ENCODE measurements around the gene DNAH10.

Gene DNAH10

DNA sequence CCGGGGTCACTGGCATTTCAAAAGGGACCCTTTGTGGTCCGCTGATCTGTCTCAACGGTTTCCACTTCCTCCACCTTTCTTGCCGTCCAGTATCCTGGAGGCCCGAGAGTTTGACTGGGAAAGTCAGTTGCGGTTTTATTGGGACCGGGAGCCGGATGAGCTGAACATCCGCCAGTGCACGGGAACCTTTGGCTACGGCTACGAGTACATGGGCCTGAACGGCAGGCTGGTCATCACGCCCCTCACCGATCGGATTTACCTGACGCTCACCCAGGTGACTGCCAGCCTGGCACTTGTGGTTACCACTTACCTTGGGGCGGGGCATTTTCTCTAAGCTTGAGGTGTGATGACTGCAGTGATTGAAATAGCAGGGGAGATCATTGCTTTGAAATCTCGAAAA is 83.8 kb downstream of the DNAH10 start:
- no peak for DNase-seq

DNA sequence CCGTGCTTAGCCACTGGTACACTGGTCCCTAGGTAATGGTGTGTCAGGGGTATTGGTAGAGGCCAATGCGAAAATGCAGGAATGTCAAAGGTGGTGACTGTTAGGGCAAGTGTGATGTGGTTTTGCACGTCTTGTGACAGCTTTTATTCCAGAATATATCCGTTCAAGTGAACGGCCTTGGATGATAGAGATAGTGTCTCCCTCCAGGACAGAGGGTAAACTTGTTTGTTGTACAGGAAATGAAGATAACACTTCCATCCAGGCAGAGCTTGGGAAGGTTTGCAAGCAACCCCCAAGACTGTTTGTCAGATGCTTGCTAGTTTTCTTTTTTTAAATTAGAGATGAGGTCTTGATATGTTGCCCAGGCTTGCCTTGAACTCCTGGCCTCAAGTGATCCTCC is 84.2 kb downstream of the DNAH10 start:
- DNase-seq, result no peak

GRCh38 chr12:123847019-123847418 is 84.9 kb downstream of the DNAH10 start:
- DNase-seq, result no peak

- no peak for DNase-seq
Observed at GRCh38 chr12:123847876-123848275, 85.8 kb downstream of the DNAH10 start.

DNA sequence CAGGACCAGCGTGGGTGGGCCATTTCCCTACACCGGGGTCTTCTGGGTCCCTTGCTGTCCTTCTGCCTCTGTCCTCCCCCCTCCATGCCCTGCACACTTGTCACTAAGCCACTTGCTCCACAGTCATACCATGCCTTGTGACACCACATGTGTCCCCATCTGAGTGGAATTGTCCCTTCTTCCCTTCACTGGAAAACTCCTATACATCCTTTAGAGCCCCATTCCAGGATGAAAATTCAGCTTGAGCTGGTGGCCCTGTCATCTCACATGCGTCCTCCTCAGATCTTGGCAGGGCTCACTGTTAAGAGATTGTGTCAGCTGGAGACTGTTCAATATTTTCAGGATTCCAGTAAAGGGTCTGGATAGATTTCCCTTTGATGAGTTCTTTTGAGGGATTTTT is 87.4 kb downstream of the DNAH10 start:
- no peak for DNase-seq

DNA sequence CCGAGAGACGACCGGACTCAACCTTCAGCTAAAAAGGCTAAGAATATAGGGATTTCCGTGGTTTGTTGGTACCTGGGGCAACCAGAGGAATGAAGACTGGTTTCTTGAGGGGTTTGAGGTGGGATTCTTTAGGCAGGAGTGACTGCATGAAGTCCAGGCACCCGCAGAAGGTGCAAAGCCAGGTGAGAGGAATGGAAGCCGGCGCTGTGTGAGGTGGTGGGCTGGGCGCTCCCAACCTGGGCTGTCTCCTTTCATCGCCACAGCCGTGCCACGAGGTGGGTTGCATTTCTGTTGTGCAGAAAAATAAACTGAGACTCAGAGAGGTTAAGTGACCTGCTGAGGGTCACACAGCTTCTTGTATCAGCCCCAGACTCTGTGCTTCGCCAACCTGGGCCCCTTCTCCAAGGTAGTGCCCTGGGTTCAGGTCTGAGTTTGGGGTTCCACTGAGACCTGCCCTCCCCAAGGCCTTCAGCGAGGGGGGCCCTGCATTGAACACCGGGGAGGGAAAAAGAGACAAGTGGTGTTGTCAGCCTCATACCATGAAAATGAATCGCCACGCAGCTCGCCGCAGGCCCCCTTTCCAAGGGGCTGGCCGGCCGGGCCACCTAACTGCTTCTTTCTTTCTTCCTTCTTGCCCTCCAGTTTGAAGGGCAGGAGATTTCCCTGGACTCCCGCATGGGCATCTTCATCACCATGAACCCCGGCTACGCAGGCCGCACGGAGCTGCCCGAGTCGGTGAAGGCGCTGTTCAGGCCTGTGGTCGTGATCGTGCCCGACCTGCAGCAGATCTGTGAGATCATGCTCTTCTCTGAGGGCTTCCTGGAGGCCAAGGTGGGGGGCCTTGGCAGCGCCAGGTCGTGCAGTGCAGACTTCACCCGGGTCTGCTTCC is 88.4 kb downstream of the DNAH10 start:
- no peak for DNase-seq

- no peak for DNase-seq
Observed at GRCh38 chr12:123853396-123854070, 91.4 kb downstream of the DNAH10 start.

GRCh38 chr12:123854232-123854631 is 92.1 kb downstream of the DNAH10 start:
- no peak for DNase-seq

GRCh38 chr12:123854918-123855317 is 92.8 kb downstream of the DNAH10 start:
- no peak for DNase-seq

DNA sequence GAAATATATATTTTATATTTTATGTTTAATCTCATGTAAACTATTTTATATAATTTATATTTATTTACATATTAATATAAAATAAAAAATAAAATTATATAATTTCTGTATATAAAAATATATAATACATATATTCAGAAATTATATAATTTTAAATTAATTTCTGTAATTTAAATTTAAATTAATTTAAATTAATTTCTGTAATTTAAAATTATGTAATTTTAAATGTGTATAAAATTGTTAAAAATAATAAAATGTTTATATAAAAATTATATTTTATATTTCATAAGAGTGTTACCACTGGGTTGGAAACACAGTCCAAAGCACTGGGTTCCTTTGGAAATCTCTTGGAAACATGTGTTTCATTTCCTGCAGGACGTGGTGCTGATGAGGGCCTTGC is 94.6 kb downstream of the DNAH10 start:
- no peak for DNase-seq

DNA sequence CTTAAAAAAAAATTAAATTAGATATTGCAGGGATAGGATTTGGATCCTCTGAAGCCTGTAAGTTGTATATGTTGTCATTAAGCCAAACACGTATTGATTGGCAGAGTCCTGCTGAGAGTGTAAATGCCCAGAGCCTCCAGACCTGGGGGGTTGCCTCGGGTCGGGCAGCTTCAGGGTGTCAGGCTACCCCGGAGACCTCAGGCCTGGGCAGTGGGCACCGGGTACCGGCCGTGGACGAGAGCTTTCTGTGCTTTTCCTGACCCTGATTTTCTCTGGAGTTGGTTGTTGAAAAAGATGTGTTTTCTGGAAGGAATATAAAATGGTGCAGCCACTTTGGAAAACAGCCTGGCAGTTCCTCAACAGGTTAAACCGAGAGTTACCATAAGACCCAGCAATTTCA is 96.1 kb downstream of the DNAH10 start:
- no peak for DNase-seq

DNA sequence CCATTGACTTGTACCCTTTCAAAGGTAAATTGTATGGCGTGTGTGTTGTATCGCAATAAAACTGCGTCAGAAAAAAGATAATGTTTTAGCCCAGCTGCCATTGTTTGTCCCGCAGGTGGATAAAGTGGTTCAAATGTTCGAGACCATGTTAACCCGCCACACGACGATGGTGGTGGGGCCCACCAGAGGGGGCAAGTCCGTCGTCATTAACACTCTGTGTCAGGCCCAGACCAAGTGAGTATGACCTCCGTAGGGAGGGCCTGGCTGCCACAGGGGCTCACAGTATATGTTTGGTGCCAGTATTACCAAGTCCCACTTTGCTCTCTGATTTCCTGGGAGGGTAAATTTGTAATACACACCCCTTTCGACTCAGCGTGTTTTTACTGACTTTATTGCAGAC is 96.9 kb downstream of the DNAH10 start:
- DNase-seq, result no peak

DNA sequence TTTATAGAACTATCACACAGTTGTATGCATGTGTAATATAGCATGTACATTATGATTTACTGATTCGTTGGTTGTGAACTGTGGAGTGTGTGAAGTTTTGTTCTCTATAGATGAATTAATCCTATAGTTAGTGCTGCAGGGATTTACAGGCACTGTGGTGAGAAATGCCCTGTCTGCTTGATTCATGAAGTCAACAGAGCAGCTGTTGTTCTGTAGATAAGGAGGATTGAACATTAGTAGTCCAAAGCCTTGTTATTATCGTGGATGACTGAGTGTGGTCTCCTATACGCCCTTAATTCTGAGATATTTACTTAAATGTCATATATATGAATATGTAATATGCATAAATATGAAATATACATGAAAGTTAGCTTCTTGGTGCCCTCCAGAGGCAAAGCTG is 98.3 kb downstream of the DNAH10 start:
- no peak for DNase-seq

- no peak for DNase-seq
Observed at GRCh38 chr12:123861392-123861791, 99.3 kb downstream of the DNAH10 start.

DNA sequence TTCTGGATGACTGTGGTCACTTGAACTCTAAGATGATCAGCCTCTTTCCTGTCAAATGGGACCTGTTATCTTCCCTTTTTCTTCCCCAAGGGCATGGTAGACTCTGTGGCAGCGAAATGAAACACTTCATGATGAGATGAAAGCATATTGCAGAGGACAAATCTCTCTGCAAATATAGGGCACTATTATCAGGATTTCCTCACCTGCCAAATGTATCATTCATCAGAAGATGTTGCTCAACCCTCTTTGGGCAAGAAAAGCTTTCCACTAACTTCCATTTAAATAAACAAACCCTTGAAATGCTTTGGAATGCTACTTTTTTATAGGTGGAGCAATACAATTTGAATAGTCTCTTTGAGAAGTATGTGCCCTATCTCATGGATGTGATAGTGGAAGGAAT is 105.0 kb downstream of the DNAH10 start:
- DNase-seq, result no peak

GRCh38 chr12:123868791-123869190 is 106.7 kb downstream of the DNAH10 start:
- no peak for DNase-seq

DNA sequence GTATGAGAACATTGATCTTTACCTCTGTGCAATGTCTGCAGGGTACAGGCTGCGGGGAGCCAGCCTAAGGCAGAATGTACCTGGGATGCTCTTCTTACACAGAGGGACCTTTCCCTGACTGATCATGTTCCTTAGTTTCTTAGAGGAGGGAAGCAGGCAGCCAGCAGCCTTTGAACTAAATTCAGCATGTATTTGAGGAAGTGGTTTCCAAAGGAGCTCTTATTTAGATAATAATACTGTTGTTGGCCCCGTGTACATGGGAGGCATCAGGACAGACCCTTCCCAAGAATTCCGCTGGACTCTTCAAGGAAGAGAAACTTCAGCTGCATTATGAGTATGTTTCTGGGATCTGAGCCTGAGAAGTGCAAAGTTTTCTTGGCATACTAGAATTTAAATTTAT is 111.7 kb downstream of the DNAH10 start:
- DNase-seq, result no peak

GRCh38 chr12:123877968-123878367 is 115.9 kb downstream of the DNAH10 start:
- no peak for DNase-seq

DNA sequence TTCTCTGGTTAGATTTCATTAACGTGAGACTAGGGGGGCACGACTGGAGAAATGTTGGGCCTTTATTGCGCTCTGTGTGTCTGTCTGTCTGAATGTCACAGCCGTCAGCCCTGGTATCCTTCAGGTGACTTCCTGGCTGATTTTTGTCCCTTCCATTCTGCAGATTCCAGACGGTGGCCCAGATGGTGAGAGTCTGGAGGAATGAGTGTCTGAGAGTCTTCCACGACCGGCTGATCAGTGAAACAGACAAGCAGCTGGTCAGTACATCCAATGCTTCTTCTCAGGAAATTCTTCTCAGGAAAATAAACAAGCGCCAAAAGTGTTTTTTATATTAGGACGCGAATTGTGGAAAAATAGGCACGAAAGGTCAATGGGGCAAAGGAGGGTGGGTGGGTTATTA is 117.0 kb downstream of the DNAH10 start:
- no peak for DNase-seq

DNA sequence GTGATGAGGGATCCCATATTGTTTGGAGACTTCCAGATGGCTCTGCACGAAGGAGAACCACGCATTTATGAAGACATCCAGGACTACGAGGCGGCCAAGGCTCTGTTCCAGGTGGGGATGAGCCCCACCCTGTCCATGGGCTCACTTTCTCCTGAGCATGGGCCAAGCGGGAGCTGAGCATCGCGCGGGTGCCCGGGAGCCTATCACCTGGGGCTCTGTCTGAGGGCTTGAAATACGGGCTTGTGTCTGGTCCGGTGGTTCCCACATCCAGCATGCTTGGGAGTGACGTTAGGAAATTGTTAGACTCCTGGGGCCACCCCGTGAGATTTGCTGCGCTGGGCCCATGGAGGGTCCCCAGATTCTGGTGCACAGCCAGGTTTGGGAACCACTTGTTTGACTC is 117.6 kb downstream of the DNAH10 start:
- DNase-seq, result no peak

DNA sequence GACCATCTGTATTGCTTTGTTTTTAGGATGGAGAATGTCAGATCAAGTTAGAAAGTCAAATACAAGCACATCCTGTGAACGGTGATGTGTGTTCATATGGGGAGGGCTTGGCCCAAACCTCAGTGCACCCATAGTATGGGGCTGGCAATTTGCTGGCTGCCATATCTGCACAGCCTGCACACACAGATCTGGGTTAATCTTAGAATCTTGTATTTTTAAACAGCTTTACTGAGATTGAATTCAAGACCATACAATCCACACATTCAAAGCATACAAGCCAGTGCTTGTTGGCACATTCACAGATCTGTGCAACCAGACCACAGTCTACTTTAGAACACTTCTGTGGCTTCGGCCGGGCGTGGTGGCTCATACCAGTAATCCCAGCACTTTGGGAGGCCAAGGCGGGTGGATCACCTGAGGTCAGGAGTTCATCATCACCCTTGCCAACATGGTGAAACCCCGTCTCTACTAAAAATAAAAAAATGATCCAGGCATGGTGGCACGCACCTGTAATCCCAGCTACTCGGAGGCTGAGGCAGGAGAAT is 120.1 kb downstream of the DNAH10 start:
- DNase-seq, result no peak

- no peak for DNase-seq
Observed at GRCh38 chr12:123886258-123886657, 124.2 kb downstream of the DNAH10 start.

DNA sequence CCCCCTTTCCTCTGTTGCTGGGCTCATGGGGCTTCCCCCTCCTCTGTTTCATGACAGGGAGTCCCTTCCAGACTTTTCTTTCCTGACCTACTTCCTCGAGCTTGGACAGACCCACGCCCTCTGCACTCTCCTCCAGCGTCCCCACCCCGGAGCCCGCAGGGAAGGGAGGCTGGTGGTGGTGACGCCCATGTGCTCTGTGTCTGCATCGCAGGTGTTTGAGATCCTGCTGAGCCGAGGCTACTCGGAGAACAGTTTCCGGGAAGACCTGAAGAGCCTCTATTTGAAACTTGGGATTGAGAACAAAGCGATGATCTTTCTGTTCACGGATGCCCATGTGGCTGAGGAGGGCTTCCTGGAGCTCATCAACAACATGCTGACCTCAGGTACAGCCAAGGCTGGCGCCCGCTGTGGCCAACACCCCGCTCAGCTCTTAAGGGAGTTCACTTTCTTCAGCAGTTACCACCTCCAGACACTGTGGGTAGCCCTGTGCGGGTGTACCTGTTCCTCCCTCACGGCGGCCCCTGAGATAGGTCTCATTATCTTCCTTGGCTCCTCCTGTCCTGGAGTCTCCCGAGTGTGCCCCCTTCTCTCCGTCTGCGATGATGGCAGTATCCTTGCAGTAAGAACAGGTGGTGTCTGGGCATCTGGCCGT is 125.0 kb downstream of the DNAH10 start:
- DNase-seq, result no peak

DNA sequence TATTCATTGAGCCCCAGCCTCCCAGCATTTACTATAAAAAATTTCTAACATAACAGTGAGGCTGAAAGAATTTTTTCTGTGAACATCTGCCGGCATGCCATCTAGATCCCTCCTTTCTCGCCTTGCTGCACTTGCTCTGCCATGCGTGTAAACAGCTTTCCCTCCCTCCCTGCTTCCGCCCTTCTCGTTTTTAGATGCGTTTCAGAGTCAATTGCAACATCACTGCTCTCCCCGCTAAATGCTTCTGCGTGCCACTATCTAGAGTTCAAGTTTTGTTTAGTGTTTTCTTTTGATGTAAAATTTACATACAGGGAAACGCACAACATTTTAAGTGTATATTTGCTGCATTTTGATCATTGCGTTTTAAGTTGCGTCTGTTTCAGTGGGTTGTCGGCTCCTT is 126.9 kb downstream of the DNAH10 start:
- no peak for DNase-seq

All from CD4-positive, alpha-beta T cell treated with Interleukin-21 for 1 hour (primary cell).